ENCODE measurements around the gene ADAP1. TPM values are rescaled to one million over a fixed set of nuclear protein-coding genes. Genes with fewer than 3 reads are reported as not detected.

Gene ADAP1
- polyA plus RNA-seq, 1 donor (not counting 4 experiments of a cell fraction or from before 2014, with no cell fraction given): 4.3 TPM

DNA sequence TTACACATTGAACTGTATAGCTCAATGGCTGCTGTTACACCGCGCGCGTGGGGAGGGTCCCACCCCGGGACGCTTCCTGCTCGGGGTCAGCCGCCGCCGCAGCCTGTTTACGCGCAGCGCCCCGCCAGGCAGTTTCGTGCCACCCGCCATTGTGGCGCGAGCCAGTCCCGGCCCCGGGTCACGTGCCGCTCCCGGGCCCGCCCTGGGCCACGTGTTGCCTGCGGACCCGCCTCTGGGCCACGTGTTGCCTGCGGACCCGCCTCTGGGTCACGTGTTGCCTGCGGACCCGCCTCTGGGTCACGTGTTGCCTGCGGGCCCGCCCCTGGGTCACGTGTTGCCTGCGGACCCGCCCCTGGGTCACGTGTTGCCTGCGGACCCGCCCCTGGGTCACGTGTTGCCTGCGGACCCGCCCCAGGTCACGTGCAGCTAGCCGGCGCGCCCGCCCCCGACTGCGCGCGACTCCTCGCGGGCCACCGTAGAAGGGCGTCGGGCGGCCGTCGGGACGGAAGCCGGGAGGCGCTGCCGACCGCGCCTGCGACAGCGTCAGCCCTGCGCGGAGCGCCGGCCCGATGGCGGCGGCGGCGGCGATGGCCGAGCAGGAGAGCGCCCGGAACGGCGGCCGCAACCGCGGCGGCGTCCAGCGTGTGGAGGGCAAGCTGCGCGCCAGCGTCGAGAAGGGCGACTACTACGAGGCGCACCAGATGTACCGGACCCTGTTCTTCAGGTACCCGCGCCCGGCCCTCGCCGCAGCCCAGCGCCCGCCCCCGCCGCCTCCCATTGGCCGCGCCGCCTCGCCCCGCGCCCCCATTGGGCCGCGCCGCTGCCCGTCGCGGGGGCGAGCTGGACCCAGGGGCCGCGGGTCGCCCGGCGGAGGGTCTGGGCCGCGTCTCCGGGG lies 78.2 kb downstream of the ADAP1 start, which contains the start of gene GET4:
Gene GET4 (plus strand): TSS at position 478 of the 895 bp plus-strand sequence. CDS start 92 bp downstream, at position 570.
- Histone ChIP-seq H4K20me1 (ENCODE audit: control insufficient read depth, extremely low read depth, insufficient read depth, low read length) (no peaks in the 10 kb centered on the region), H3K27me3 (ENCODE audit: control insufficient read depth, extremely low read depth, insufficient read depth, low read length) (no peaks in the 10 kb centered on the region), H3K4me2 (ENCODE audit: control insufficient read depth, extremely low read depth, insufficient read depth, low read depth, low read length) (peak within 1 kb of the TSS; percentile 20), H3K36me3 (ENCODE audit: control insufficient read depth in 2 of 2, extremely low read depth in 1 of 2, insufficient read depth in 2 of 2, low read length in 2 of 2) (peaks cover 16 to 20% of the 10 kb centered on the region in 2 experiments), H3K27ac (ENCODE audit: control insufficient read depth, insufficient read depth, low read length) (peak within 1 kb of the TSS; percentile 71), H3K9ac (ENCODE audit: control insufficient read depth, extremely low read depth, insufficient read depth, low read length) (peak within 1 kb of the TSS; percentile 80), H3K4me3 (ENCODE audit: control insufficient read depth in 2 of 3, extremely low read depth in 1 of 3, insufficient read depth in 2 of 3, low read depth in 1 of 3, low read length in 3 of 3) (peak within 1 kb of the TSS; percentile 71 to 80 (median 74)), H3K9me3 (ENCODE audit: control insufficient read depth, low read depth, low read length) (no peaks in the 10 kb centered on the region), H2AFZ (ENCODE audit: control insufficient read depth, low read length) (peak within 1 kb of the TSS; percentile 77), H3K9me1 (ENCODE audit: control insufficient read depth, extremely low read depth, insufficient read depth, low read length) (no peaks in the 10 kb centered on the region), H3K4me1 (ENCODE audit: control insufficient read depth, extremely low read depth, insufficient read depth, low read length) (peaks cover 17% of the 10 kb centered on the region), H3K79me2 (ENCODE audit: control insufficient read depth, insufficient read depth, low read length) (peaks cover 42% of the 10 kb centered on the region)
- TF ChIP-seq EZH2 (IDR thresholded peaks at IDR 0.05; ENCODE audit: low read length): no peak
- peak in 1 of 3 experiments; percentile 26 for TF ChIP-seq CTCF (optimal IDR thresholded peaks at IDR 0.05 in 1 of 3, IDR thresholded peaks at IDR 0.05 in 1 of 3, conservative IDR thresholded peaks at IDR 0.05 in 1 of 3; ENCODE audit: extremely low read depth in 1 of 3, insufficient read depth in 2 of 3, low read length in 3 of 3)
- FAIRE-seq: no peak
- DNase-seq (ENCODE audit: low read depth, low spot score): peak; percentile 50
- dilution Hi-C loops (cut with MboI; ENCODE audit: extremely low pct_ligation_motif_present, low sequenced_read_pairs): no loop called here

DNA sequence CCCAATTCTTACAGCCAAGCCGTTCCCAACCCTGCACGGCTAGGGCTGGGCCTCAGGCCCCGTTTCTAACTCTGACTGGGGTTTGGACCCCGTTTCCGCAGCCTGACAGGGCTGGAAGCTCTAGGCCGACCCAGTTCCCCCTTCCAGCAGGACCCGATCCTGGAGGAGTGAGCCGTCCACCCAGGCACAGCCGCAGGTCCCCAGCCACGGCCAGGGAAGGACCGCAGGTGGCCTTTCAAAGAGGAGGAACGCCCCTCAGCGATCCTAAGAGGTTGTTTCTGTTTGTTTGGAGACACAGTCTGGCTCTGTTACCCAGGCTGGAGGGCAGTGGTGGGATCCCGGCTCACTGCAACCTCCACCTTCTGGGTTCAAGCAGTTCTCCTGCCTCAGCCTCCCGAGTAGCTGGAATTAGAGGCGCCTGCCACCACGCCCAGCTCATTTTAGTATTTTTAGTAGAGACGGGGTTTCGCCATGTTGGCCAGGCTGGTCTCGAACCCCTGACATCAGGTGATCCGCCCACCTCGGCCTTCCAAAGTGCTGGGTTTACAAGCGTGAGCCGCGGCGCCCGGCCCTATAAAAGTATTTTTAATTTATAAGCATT lies 78.9 kb downstream of the ADAP1 start:
- H3K9me1 ChIP-seq (ENCODE audit: control insufficient read depth, extremely low read depth, insufficient read depth, low read length): no peaks in the 10 kb centered on the region
- DNase-seq (ENCODE audit: low read depth, low spot score): no peak
- no peaks in the 10 kb centered on the region for H3K27me3 ChIP-seq (ENCODE audit: control insufficient read depth, extremely low read depth, insufficient read depth, low read length)
- no peak for TF ChIP-seq CTCF (optimal IDR thresholded peaks at IDR 0.05 in 1 of 3, IDR thresholded peaks at IDR 0.05 in 1 of 3, conservative IDR thresholded peaks at IDR 0.05 in 1 of 3; ENCODE audit: extremely low read depth in 1 of 3, insufficient read depth in 2 of 3, low read length in 3 of 3)
- no peak for TF ChIP-seq EZH2 (IDR thresholded peaks at IDR 0.05; ENCODE audit: low read length)
- H3K79me2 ChIP-seq (ENCODE audit: control insufficient read depth, insufficient read depth, low read length): peaks cover 35% of the 10 kb centered on the region
- no peak for FAIRE-seq
- H3K9ac ChIP-seq (ENCODE audit: control insufficient read depth, extremely low read depth, insufficient read depth, low read length): peak overlapping the region; percentile 65
- H2AFZ ChIP-seq (ENCODE audit: control insufficient read depth, low read length): peak overlapping the region; percentile 48
- peak overlapping the region; percentile 20 for H3K4me2 ChIP-seq (ENCODE audit: control insufficient read depth, extremely low read depth, insufficient read depth, low read depth, low read length)
- dilution Hi-C loops (cut with MboI; ENCODE audit: extremely low pct_ligation_motif_present, low sequenced_read_pairs): no loop called here
- H4K20me1 ChIP-seq (ENCODE audit: control insufficient read depth, extremely low read depth, insufficient read depth, low read length): no peaks in the 10 kb centered on the region
- peak overlapping the region; percentile 61 for H3K27ac ChIP-seq (ENCODE audit: control insufficient read depth, insufficient read depth, low read length)
- peak overlapping the region; percentile 4 to 26 (median 21) for H3K4me3 ChIP-seq (ENCODE audit: control insufficient read depth in 2 of 3, extremely low read depth in 1 of 3, insufficient read depth in 2 of 3, low read depth in 1 of 3, low read length in 3 of 3)
- H3K36me3 ChIP-seq (ENCODE audit: control insufficient read depth in 2 of 2, extremely low read depth in 1 of 2, insufficient read depth in 2 of 2, low read length in 2 of 2): peaks cover 16 to 22% of the 10 kb centered on the region in 2 experiments
- H3K4me1 ChIP-seq (ENCODE audit: control insufficient read depth, extremely low read depth, insufficient read depth, low read length): peaks cover 17% of the 10 kb centered on the region
- no peaks in the 10 kb centered on the region for H3K9me3 ChIP-seq (ENCODE audit: control insufficient read depth, low read depth, low read length)

Data from keratinocyte (primary cell).